Measurements from ENCODE around the gene PCDH9.

Gene PCDH9

GRCh38 chr13:66855131-66855530 is 375.0 kb downstream of the PCDH9 start:
- H3K4me3 ChIP-seq (ENCODE audit: low read depth, low read length) = no peak overlapping the region
- no peak for TF ChIP-seq CTCF (IDR thresholded peaks at IDR 0.05; ENCODE audit: low read depth, low read length)
- DNase-seq (ENCODE audit: low read depth, low spot score) = no peak
- in situ Hi-C loops (cut with HindIII; ENCODE audit: low sequenced_read_pairs) = no loop called here

- no peak for DNase-seq (ENCODE audit: low read depth, low spot score)
- no peak for TF ChIP-seq CTCF (IDR thresholded peaks at IDR 0.05; ENCODE audit: low read depth, low read length)
- in situ Hi-C loops (cut with HindIII; ENCODE audit: low sequenced_read_pairs) = no loop called here
- H3K4me3 ChIP-seq (ENCODE audit: low read depth, low read length) = no peak overlapping the region
Observed at GRCh38 chr13:66853564-66853963, 376.6 kb downstream of the PCDH9 start.

GRCh38 chr13:66849706-66850105 is 380.4 kb downstream of the PCDH9 start:
- no peak for TF ChIP-seq CTCF (IDR thresholded peaks at IDR 0.05; ENCODE audit: low read depth, low read length)
- no peak for DNase-seq (ENCODE audit: low read depth, low spot score)
- no peak overlapping the region for H3K4me3 ChIP-seq (ENCODE audit: low read depth, low read length)
- in situ Hi-C loops (cut with HindIII; ENCODE audit: low sequenced_read_pairs) = no loop called here

GRCh38 chr13:66847541-66847940 is 382.6 kb downstream of the PCDH9 start:
- no peak for DNase-seq (ENCODE audit: low read depth, low spot score)
- in situ Hi-C loops (cut with HindIII; ENCODE audit: low sequenced_read_pairs) = no loop called here
- no peak overlapping the region for H3K4me3 ChIP-seq (ENCODE audit: low read depth, low read length)
- no peak for TF ChIP-seq CTCF (IDR thresholded peaks at IDR 0.05; ENCODE audit: low read depth, low read length)

- in situ Hi-C loops (cut with HindIII; ENCODE audit: low sequenced_read_pairs) = no loop called here
Observed at GRCh38 chr13:66845393-66845792, 384.7 kb downstream of the PCDH9 start.

GRCh38 chr13:66844933-66845332 is 385.2 kb downstream of the PCDH9 start:
- in situ Hi-C loops (cut with HindIII; ENCODE audit: low sequenced_read_pairs) = no loop called here
- no peak for TF ChIP-seq CTCF (IDR thresholded peaks at IDR 0.05; ENCODE audit: low read depth, low read length)
- no peak for DNase-seq (ENCODE audit: low read depth, low spot score)
- no peak overlapping the region for H3K4me3 ChIP-seq (ENCODE audit: low read depth, low read length)

More at GRCh38 chr13:66845393-66845792, 384.7 kb downstream of the PCDH9 start:
- no peak overlapping the region for H3K4me3 ChIP-seq (ENCODE audit: low read depth, low read length)
- TF ChIP-seq CTCF (IDR thresholded peaks at IDR 0.05; ENCODE audit: low read depth, low read length) = no peak
- no peak for DNase-seq (ENCODE audit: low read depth, low spot score)

- no peak for TF ChIP-seq CTCF (IDR thresholded peaks at IDR 0.05; ENCODE audit: low read depth, low read length)
- no peak for DNase-seq (ENCODE audit: low read depth, low spot score)
- in situ Hi-C loops (cut with HindIII; ENCODE audit: low sequenced_read_pairs) = no loop called here
Observed at GRCh38 chr13:66842766-66843165, 387.4 kb downstream of the PCDH9 start.

More at GRCh38 chr13:66842766-66843165, 387.4 kb downstream of the PCDH9 start:
- H3K4me3 ChIP-seq (ENCODE audit: low read depth, low read length) = no peak overlapping the region

Data from astrocyte of the spinal cord (primary cell).